GM06990 (cell line): Measurements from ENCODE around the gene MOSMO.

Experiments used
- DNase-seq: peaks from one replicate; pipeline ENCODE4 v3.0.0-alpha.2; 2011; ENCODE audit not compliant: insufficient read length; ENCODE audit errors: extremely low read depth
- H3K27me3 ChIP-seq: replicated peaks from 2 replicates; pipeline ENCODE4 v1.6.0; 2011; ENCODE audit warnings: low read length; ENCODE audit not compliant: control insufficient read depth, insufficient read depth
- H3K36me3 ChIP-seq: 2 replicates; pipeline ENCODE4 v1.5.1; 2011; ENCODE audit warnings: low read length; ENCODE audit not compliant: control insufficient read depth, insufficient read depth
- H3K4me3 ChIP-seq: replicated peaks from 2 replicates; pipeline ENCODE4 v1.5.1; 2011; ENCODE audit warnings: low read depth, mild to moderate bottlenecking, control low read depth, low read length
- TF ChIP-seq, protein P1 (sequence below): IDR thresholded peaks from 2 replicates; pipeline ENCODE4 v1.5.1; 2011; ENCODE audit warnings: low read length, control low read depth, mild to moderate bottlenecking, inconsistent platforms; ENCODE audit not compliant: insufficient read depth, poor library complexity, severe bottlenecking

Gene MOSMO

DNA sequence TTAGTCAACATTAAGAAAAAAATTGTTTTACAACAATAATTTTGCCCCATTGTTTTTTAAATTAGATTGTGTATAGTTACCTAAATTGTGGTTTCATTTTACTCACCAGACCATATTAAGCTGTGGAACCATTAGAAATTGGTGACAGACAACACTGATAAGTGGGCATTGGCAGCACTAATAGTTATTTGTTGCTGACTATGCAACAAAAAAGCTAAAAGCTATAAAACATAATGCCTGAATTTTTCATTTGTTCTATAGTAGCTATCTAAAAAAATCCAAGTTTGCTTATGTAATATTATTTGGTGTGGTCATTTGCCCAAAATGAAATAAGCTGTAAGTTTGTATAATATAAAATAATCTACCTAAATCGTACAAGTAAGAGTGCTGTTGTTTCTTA lies 70.7 kb downstream of the MOSMO start:
- no peak overlapping the region for H3K4me3 ChIP-seq
- TF ChIP-seq, protein P1, sequence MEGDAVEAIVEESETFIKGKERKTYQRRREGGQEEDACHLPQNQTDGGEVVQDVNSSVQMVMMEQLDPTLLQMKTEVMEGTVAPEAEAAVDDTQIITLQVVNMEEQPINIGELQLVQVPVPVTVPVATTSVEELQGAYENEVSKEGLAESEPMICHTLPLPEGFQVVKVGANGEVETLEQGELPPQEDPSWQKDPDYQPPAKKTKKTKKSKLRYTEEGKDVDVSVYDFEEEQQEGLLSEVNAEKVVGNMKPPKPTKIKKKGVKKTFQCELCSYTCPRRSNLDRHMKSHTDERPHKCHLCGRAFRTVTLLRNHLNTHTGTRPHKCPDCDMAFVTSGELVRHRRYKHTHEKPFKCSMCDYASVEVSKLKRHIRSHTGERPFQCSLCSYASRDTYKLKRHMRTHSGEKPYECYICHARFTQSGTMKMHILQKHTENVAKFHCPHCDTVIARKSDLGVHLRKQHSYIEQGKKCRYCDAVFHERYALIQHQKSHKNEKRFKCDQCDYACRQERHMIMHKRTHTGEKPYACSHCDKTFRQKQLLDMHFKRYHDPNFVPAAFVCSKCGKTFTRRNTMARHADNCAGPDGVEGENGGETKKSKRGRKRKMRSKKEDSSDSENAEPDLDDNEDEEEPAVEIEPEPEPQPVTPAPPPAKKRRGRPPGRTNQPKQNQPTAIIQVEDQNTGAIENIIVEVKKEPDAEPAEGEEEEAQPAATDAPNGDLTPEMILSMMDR: no peak
- H3K27me3 ChIP-seq: no peaks in the 10 kb centered on the region
- no peak for DNase-seq
- no peaks in the 10 kb centered on the region for H3K36me3 ChIP-seq

DNA sequence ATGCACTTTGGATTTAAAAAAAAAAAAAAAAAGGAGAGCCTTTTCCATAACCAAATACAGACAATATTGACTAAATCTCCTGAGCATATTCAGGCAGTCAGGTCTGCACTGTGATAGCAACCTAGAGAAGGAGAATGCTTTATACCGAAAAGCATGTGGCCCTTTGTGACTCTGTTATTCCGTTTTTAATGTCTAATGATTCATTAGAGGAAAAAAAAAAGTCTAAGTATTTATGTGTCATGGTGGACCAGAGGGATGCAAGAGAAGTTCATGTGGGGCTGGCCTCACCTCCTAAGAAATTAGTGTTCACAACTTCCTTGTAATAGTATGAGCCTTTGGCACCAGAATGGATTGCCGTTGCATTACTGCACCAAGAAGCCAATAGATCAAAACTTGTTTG lies 73.1 kb downstream of the MOSMO start:
- H3K4me3 ChIP-seq: no peak overlapping the region
- TF ChIP-seq, protein P1: no peak
- H3K36me3 ChIP-seq: no peaks in the 10 kb centered on the region
- H3K27me3 ChIP-seq: no peaks in the 10 kb centered on the region
- no peak for DNase-seq

DNA sequence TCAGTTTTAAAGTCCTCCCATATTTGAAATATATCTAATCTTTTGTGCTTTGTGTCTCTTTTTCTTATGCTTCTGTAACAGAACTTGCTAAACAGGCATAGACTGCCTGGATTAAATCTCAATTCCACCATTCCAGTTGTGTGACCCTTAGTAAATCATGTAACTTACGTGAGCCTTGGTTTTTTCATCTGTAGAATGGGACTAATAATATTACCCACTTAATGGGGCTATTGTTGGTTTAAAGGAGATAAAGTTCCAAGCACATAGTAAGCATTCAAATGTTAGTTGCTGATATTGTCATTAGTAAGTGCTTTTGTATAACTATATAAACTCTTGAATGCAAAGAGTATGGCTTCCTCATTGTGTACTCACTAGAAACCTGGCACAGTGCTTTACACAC lies 78.5 kb downstream of the MOSMO start:
- H3K4me3 ChIP-seq: no peak overlapping the region
- no peaks in the 10 kb centered on the region; the same call in 1 of the 2 replicates for H3K36me3 ChIP-seq
- DNase-seq: no peak
- TF ChIP-seq, protein P1: no peak
- no peaks in the 10 kb centered on the region for H3K27me3 ChIP-seq

DNA sequence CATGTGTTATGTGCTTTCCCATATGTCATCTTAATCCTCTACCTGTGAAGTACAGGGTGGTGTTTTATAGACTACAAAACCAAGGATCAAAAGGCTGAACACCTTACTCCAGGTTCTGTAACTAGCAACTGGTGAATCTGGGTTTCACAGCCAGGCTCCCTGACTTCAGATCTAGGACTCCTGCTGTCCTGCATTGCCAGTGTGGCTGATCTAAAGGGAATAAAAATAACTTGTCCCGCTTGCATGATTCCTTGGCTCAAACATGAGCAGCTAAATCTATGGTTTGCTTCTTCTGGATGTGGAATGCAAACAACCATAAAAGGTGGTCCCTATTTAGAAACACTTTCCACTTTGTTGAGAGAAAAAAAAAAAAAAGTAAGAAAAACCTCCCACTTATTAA lies 80.7 kb downstream of the MOSMO start:
- Histone ChIP-seq H3K4me3 (no peak overlapping the region), H3K36me3 (no peaks in the 10 kb centered on the region; the same call in 1 of the 2 replicates), H3K27me3 (no peaks in the 10 kb centered on the region)
- TF ChIP-seq, protein P1: no peak
- no peak for DNase-seq

DNA sequence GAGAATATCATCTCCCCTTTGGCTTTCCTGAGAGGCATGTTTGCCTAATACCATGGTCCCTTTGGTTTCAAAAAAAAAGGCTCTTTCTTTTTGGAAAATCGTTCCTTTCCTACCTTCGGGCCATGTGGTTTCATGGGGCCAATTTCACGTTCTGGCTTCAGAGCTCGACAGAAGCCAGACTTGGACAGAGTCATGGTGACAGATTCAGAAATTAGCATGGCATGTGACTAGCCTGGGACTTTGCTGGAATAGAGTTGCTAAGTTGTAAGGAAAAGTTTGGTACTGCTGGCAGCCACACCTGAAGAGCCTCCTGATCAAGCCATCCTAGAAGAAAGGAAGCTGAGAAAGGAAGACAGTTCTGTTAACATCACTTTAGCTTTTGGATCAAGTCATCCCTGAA lies 82.0 kb downstream of the MOSMO start:
- TF ChIP-seq, protein P1: no peak
- no peak overlapping the region for H3K4me3 ChIP-seq
- H3K27me3 ChIP-seq: no peaks in the 10 kb centered on the region
- no peak for DNase-seq
- H3K36me3 ChIP-seq: no peaks in the 10 kb centered on the region; the same call in 1 of the 2 replicates

DNA sequence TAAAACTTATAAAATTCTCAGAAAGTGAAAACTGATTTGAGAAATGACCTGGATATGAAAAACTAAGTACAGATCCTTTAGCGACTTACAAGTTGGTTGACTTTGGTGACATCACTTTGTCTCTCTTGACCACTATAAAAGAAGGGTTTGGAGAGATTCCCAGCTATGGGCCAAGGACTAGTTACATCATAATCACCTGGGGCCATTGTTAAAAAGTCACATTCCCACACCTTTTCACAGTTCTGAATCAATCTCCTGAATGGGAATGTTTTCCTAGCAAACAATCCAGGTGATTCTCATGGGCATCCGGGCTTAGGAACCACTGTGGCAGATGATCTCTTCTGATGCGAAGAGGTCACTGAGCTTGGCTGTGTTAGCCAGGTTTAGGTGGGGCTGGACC lies 83.8 kb downstream of the MOSMO start:
- DNase-seq: no peak
- TF ChIP-seq, protein P1: no peak

More for the DNA sequence above, 83.8 kb downstream of the MOSMO start:
- H3K27me3 ChIP-seq: no peaks in the 10 kb centered on the region
- no peaks in the 10 kb centered on the region; the same call in 1 of the 2 replicates for H3K36me3 ChIP-seq
- no peak overlapping the region for H3K4me3 ChIP-seq
